GM19238 (cell line): ENCODE data around the gene STXBP5.

ENCODE experiments used
- DNase-seq: peaks from one replicate; pipeline ENCODE4 v3.0.0; 2011; ENCODE audit warnings: low spot score; ENCODE audit not compliant: insufficient read length

The STXBP5 gene

GRCh38 chr6:147429794-147430193 lies 225.6 kb downstream of the STXBP5 start:
- DNase-seq: no peak

DNA sequence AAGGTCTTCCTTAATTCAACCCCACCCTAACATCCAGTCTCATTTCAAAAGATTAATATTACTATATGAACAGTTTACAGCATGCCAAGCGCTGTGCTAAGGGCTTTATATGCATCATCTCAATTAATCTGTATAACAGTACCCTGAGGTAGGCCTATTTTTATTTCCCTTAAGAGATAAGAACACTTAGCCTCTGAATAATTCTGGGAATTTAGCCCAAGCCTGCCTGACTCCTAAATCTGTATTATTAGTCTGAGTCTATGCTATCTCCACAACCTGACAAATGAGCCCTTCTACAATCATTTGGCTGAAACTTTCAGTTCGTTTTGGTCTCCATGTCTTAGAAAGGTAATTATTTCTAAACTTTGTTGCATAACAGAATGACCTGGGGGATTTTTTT lies 226.6 kb downstream of the STXBP5 start:
- no peak for DNase-seq

DNA sequence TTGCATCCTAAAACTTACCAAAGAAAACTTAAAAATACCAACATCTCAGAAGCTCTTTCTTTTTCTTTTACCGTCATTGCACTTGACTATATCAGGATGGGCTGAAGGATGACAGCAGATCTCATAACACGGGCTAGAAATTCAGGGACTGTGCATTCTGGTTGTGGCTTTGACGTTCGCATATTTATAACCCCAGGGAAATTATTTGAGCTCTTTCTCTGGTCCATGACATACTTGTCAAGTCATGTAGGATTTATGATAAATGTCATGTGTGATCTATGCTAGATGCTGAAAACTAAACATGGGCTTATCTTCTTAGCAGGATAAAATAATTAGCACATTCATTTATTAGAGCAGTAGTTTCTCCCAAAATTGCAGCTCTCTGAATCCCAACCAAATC lies 229.9 kb downstream of the STXBP5 start:
- no peak for DNase-seq

GRCh38 chr6:147434516-147434915 lies 230.3 kb downstream of the STXBP5 start:
- DNase-seq: no peak

- DNase-seq: no peak
Measured at GRCh38 chr6:147437615-147438014, 233.4 kb downstream of the STXBP5 start.

- DNase-seq: no peak
Measured at GRCh38 chr6:147438758-147439528, 234.7 kb downstream of the STXBP5 start.
